HG03045 (cell line): ENCODE results near the gene SLC27A3.
"Not testable (repeated sequence)": the region's sequence is repeated elsewhere in the genome, so short reads cannot be mapped to it uniquely, and the experiment has no call there.

Experiments used
- ATAC-seq: cut with Tn5 transposase; IDR thresholded peaks from one replicate; pipeline ENCODE4 v1.9.1; 2021; ENCODE audit warnings: mild to moderate bottlenecking, moderate library complexity; ENCODE audit not compliant: unreplicated experiment

Gene SLC27A3

DNA sequence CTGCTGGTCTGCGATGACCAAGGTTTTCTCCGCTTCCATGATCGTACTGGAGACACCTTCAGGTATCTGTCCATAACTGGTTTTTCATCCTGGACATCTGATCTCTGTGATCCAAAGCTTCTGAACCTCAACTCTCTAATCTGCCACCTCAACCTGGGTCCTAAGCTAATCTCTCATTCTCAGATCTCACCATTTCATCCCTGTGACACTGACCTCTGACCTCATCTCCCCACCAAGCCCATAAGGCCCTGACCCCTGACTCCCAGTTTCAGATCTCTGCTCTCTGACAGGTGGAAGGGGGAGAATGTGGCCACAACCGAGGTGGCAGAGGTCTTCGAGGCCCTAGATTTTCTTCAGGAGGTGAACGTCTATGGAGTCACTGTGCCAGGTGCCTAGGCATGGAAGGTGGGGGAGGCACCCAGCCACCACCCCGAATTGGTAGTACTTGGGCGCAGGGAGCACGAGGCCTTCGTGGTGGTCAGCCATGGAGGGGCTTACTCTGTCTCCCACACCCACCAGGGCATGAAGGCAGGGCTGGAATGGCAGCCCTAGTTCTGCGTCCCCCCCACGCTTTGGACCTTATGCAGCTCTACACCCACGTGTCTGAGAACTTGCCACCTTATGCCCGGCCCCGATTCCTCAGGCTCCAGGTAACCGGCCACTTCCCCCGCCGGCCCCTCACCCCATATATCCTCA is 3.8 kb downstream of the SLC27A3 start:
- ATAC-seq: no peak

DNA sequence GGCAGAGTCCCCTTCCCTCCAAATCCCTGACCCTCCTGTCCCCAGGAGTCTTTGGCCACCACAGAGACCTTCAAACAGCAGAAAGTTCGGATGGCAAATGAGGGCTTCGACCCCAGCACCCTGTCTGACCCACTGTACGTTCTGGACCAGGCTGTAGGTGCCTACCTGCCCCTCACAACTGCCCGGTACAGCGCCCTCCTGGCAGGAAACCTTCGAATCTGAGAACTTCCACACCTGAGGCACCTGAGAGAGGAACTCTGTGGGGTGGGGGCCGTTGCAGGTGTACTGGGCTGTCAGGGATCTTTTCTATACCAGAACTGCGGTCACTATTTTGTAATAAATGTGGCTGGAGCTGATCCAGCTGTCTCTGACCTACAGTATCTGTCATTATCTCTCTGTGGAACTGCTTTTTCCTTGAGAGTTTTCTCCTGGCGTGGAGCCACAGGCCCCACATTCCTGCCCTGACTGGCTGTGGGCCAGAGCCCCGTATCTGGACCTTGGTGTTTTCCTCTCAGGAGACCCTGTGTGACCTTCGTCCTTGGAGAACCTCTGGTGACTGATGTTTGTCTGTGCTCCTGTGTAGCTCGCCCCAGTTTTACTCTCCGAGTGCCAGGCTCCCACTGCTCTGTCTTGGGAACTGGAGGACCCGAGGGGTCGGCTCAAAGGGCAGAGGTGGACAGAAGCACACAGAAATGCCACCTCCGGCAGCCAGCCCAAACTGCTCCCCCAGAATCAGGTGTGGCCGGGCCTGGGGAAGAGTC is 4.8 kb downstream of the SLC27A3 start:
- no peak for ATAC-seq

DNA sequence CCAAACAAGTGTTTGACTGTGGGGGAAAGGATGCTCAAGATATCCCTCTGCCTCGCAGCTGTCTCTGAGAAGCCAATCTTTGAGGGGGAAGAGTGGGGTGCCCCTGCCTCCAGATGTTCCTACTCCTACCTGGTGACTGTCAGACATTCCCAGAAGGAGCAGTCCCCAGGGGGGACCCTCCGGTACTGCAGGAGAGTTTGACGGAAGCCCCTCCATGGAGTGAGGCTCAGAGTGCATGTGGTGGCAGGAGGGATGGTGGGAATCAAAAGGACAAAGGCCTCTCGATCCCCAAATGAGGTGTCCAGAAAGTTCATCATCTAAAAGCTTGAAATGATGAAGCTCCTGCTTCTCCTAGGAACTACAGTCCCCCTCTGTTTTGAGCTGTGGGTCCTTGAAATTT is 5.3 kb downstream of the SLC27A3 start:
- no peak for ATAC-seq

DNA sequence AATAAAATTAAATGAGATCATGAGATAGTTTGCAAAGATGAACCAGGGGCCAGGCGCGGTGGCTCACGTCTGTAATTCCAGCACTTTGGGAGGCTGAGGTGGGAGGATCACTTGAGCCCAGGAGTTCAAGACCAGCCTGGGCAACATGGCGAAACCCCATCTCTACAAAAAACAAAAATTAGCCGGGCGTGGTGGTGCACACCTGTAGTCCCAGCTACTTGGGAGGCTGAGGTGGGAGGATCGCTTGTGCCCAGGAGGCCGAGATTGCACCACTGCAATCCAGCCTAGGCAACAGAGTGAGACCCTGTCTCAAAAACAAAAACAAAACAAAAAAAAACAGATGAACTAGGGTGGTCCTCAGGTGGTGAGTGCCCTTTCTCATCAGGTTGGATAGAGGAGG is 7.4 kb downstream of the SLC27A3 start:
- ATAC-seq: not testable (repeated sequence)

DNA sequence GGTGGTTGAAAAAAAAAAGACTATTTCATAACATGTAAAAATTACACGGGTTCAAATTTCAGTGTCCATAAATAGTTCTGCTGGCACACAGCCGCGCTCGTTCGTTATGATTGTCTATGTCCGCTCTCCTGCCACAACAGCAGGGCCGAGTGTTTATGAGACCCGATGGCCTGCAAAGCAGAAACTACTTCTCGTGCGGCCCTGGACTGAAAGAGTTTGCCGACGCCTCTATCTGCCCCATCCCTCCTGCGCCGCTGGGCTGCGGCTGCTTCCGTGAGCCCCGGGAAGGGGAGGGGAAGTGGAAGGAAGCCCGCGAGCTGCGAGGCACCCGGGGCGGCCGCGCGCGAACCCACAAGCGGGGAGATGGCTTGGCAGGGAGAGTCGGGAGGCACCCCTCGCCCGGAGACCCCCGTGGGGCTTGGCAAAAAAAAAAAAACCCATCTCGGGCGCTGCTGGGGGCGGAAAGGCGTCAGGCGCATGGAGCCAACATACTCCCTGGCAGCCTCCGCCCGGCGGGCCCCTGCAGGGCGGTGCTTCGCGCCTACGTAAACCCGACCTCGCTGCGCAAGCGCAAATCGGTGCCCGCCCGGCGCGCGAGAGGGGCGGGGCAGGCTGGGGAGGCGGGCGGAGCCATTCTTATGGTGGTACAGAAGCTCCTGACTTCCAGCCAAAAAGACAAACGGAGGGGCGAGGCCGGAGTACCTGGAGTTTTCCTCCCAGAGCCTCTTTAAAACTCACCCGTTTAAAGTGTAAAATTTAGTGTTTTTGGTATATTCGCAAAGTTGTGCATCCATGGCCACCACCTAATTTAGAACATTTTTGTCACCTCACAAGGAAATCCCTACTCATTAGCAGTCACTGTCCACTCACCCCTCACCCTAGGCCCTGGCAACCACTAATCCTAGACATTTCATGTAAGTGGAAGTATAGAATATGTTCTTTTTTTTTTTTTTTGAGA is 8.3 kb downstream of the SLC27A3 start:
- peak; percentile 90 for ATAC-seq

DNA sequence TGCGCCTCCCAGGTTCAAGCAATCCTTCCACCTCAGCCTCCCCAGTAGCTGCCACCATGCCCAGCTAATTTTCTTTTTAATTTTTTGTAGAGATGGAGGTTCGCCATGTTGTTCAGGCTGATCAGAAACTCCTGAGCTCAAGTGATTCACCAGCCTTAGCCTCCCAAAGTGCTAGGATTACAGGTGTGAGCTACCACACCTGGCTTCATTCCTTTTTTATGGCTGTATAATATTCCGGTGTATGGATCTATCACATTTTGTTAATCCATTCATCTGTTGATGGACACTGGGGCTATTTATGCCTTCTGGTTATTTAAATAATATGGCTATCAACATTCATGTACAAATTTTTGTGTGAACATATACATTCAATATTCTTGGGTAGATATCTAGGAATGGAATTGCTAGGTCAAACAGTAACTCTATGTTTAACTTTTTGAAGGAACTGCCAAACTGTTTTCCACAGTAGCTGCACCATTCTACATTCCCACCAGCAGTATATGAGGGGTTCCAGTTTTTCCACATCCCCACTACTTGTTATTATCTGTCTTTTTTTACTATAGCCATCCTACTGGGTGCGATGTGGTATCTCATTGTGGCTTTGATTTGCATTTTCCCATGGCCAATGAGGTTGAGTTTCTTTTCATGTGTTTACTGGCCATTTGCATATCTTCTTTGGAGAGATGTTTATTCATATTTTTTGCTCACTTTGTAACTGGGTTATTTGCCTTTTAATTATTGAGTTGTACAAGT is 11.0 kb downstream of the SLC27A3 start:
- ATAC-seq: no peak

DNA sequence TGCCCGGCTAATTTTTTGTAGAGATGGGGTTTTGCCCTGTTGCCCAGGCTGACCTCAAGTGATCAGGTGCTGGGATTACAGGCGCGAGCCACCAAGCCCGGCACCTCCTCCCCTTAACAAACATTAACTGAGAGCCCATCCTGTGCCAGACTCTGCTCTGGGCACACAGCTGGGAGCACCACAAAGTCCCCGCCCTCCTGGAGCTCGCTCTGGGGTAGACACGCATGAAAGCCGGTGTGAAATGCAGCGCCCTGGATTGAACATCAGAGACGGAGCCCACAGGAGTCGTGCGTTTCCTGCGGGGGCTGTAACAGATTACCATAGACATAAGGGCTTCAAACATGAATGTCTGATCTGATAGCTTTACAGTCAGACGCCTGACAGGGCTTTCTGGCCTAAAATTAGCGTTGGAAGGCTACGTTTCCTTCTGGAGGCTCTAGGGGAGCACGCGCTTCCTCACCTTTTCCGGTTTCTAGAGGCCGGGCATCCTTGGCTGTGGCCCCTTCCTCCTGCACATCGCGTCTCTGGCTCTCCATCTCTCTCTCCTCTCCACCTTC is 14.3 kb downstream of the SLC27A3 start:
- no peak for ATAC-seq

DNA sequence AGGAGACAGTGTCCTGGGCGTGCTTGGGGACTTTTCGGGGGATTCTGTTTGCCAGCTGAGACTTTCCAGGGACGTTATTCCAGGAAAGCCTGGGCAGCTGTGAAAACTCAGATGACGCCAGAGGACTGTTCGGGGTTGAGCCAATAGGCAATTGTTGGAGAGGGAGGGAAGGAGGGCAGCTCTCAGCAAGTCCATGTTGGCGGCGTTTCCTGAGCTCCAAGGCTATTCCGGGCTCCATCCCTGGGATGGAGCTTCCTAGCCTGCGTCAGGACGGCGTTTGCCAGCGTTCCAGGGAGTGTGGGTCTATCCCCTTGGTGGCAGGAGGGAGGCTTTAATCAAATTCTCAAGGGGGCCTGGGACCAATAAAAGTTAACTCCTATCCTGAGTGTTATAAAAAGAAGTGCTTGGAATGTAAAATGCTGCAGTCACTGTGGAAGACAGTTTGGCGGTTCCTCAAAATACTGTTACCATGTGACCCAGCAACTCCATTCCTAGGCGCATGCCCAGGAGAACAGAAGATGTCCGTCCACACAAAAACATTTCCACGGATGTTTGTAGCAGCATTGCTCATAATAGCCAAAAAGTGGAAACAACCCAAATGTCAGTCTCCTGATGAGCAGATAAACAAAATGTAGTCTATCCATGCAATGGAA is 15.2 kb downstream of the SLC27A3 start:
- ATAC-seq: no peak

DNA sequence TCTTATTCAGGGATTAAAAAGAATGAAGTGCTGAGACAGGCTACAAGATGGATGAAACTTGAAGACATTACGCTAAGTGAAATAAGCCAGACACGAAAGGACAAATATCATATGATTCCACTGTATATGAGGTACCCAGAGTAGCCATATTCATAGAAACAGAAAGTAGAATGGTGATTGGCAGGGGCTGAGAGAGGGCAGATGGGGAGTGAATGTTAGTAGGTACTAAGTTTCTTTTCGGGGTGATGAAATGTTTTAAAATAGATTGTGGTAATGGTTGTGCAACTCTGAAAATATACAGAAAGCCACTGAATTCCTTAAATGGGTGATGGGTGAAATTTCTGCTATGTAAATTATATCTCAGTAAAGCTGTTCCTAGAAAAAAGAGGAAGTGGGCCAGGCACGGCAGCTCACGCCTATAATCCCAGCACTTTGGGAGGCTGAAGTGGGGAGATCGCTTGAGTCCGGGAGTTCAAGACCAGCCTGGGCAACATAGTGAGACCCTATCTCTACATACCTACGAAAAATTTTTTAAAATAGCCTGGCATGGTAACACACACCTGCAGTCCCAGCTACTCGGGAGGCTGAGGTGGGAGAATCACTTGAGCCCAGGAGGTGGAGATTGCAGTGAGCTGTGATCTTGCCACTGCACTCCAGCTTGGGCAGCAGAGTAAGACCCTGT is 15.9 kb downstream of the SLC27A3 start:
- peak; percentile 76 for ATAC-seq

DNA sequence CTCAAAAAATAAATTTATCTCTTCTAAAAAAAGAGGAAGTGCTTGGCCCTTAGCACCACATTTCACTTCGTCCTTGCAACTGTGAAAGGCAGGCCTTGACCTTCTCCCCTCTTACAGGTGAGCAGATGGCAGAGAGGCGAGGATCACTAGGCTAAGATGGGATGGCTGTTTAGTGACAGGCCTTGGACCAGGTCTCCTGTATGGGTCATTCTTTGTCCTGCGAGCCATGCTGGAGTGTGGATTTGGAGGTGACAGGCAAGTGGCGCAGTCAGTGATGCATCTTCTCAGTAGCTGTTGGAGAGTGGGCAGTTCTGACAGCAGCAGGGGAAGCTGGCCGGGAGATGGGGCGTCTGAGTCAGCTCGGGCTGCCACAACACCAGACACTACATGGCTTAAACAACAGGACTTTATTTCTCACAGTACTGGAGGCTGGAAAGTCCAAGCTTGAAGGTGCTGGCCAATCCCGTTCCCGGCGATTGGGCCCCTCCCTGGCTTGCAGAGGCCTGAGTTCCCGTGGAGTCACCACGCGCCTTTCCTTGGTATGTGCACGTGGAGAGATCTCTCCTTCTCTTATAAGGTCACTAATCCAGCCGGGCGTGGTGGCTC is 16.5 kb downstream of the SLC27A3 start:
- no peak for ATAC-seq

DNA sequence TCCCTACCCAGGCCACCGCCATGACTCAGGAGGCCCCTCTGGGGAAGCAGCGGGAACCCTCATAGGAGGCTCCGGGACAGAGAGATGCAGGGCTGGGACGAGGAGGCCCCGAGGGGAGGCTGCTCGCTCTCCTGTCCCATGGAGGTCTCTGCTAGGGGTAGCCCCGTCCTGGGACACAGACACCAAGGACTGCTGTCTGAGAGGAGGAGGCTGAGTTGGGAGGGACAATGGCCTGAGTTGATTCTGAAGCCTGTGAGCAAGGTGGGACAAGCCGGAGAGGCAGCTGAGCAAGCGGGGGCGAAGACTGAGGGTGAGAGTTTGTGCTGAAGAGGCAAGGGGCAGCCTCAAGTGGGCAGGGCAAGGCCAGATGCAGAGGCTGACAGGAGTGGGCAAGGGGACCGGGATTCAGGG is 17.4 kb downstream of the SLC27A3 start:
- no peak for ATAC-seq

DNA sequence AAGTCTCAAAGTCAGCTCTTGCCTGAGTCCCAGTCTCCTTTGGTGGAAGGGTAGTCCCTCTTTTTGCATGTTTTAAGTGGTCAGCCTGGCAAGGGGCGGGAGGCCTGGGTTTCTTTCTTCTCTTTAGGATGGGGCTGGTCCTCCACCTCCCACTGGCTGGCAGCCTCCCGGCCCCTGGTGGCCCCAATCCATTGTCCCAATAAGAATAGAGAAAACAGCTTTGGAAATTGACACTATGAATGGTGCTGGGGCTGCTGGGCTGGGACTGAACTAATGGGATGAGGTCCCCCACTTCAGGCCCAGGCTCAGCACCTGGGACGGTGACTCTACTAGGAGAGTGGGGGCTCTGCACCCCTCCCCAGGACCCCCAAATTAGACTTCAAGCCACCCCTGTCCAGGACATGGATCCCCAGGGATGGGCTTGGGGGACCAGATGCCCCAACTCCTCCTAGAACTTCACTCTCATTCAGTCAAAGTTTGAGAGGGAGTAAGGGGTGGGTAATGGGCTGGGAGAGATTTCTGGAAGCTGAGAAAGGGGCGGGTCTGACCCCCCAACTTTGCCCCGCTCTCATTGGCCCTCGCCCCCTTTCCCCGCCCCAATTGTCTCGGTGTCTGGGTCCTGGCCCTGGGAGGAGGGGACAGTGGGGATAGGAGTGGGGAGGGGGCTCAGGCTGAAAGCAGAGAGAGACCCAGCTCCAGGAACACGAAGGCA is 18.2 kb downstream of the SLC27A3 start:
- no peak for ATAC-seq

DNA sequence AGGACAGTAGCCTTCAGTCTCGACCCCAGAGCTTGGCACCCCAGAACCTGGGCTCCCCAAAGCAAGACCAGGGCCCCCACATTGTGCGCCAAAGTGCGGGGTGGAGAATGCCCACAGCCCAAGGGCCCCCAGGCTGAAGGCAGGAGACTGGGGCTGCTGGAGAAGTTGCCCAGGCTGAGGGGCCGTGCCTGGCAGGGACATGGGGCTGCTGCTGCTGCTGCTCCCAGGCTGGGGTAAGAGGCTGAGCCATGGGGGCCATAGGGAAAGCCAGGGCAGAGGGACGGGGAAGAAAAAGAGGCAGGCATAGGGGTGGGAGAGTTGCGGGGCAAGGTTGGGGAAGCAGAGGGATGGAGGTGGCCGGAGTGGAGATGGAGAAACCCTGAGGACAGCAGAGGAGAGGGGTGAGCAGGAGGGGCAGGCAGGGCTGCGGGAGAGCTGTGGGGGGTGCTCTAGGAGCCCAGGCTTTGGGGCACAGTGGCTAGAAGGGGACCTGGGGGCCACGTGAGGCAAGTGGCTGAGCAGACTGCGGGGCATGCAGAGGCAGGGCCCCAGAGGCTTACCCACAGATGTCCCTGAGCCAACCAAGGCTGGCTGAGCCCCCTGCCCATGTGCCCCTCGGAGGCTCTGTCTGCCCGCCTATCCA is 18.9 kb downstream of the SLC27A3 start:
- ATAC-seq: no peak

DNA sequence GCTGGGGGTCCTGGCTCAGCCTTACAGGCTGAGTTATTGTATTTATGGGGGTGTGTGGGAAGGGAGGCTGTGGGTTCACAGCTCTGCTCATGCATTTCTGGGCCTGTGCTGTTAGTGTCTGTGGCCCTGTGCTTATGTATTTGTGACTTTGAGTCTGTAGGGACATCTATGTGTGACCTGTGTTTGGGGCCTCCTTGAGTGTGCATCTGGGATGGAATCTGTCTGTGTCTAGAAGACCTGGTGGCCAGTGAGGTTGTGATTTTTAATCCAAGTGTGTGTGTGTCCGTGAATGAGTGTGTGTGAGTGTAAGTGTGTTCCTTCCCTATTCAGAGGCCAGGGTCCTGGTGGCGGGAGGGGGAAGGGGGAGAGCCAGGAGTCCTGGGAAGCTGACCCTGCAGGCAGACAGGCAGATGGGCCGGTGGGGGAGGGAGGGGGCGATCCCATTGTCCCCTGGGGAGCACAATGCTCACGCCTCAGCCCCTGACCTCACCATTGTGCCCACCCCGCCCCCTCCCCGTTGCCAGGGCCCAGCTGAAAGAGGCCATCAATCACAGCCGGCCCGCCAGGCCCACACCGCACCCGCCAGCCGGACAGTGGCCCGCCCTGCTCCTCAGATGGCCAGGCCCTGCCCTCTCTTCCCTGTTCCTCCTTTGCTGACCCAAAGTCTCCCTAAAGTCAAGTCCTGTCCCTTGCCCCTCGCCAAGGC is 19.6 kb downstream of the SLC27A3 start:
- ATAC-seq: no peak

DNA sequence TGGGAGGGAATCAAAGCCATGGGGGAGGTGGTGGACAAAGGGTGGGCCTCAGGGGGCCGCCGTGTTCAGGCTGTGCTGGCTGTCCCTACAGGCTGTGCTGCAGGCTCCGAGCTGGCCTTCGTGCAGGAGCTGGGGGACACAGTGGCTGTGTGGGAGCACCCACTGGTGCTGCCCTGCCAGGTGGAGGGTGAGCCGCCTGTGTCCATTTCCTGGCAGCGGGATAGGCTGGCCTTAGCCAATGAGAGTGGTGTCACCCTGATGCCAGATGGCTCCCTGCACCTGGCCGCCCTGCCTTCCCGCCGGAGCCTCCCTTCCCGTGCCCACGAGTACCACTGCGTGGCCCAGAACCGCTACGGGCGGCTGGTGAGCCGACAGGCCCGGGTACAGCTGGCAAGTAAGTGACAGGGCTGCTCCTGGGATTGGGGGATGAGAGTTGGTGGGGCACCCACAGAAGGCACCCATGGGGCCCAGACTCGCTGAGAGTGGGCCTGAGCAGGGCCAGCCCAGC is 20.2 kb downstream of the SLC27A3 start:
- ATAC-seq: no peak

DNA sequence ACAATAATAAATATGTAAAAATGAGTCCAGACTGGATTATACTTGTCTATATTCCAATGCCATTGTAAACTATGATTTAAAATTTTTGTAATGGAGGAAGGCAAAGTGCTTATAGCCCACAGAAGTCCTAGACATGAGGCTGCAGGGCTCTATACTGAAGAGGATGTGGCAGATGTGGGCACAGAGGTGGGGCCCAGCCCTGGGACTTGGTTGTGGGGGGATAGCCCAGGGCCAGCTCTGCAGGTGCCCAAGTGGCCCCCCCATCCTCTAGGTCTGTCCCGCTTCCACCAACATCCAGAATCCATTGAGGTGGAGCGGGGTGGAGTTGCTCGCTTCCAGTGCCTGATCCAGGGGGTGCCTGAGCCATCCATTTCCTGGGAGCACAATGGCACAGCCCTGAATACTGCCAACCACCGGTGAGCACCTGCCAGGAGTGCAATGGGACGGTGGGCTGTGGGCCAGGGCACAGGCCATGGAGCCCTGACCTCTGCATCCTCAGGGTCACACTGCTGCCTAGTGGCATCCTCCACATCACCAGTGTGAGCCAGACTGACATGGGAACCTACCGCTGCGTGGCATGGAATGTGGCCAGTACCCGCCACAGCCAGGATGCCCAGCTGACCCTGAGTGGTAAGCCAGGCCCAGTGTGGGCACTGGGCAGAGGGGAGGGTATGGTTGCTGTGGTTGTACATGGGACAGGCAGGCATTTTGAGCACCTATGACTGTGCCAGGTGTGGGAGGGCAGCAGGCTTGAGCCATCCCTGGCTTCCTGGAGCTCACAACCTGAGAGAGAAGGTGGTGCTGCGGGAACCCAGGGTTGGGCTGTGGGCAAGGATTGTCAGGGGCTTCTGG is 21.0 kb downstream of the SLC27A3 start:
- no peak for ATAC-seq
